ENCODE measurements around the gene RAPSN. TPM values are rescaled to one million over a fixed set of nuclear protein-coding genes. Genes with fewer than 3 reads are reported as not detected.
A peak's percentile ranks its signal among the peaks of the same experiment; 100 is the strongest.

RAPSN gene
- total and polyA plus RNA-seq, 2 donors (not counting 1 experiment from before 2014, with no cell fraction given), result 0.25 to 1.0 TPM

GRCh38 chr11:47392546-47393162 is 56.3 kb downstream of the RAPSN start:
- H4K20me1 ChIP-seq (ENCODE audit: control insufficient read depth, insufficient read depth, low read length, poor library complexity, severe bottlenecking), result no peaks in the 10 kb centered on the region
- TF ChIP-seq, protein P1, sequence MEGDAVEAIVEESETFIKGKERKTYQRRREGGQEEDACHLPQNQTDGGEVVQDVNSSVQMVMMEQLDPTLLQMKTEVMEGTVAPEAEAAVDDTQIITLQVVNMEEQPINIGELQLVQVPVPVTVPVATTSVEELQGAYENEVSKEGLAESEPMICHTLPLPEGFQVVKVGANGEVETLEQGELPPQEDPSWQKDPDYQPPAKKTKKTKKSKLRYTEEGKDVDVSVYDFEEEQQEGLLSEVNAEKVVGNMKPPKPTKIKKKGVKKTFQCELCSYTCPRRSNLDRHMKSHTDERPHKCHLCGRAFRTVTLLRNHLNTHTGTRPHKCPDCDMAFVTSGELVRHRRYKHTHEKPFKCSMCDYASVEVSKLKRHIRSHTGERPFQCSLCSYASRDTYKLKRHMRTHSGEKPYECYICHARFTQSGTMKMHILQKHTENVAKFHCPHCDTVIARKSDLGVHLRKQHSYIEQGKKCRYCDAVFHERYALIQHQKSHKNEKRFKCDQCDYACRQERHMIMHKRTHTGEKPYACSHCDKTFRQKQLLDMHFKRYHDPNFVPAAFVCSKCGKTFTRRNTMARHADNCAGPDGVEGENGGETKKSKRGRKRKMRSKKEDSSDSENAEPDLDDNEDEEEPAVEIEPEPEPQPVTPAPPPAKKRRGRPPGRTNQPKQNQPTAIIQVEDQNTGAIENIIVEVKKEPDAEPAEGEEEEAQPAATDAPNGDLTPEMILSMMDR (IDR thresholded peaks at IDR 0.05), result no peak
- ATAC-seq (ENCODE audit: low read depth) (no peak), DNase-seq (peak; percentile 2)
- WGBS (ENCODE audit: insufficient coverage), result 72% methylated on average over 13 of the region's 14 CpGs
- H3K4me3 Mint-ChIP-seq, result peak overlapping the region; percentile 34
- H3K4me1 Mint-ChIP-seq, result peaks cover 60% of the 10 kb centered on the region
- peak overlapping the region; percentile 81 for H3K4me2 ChIP-seq (replicated peaks; ENCODE audit: low read depth, low read length, poor library complexity, severe bottlenecking)
- H3K9ac ChIP-seq (ENCODE audit: low read length), result no peak overlapping the region
- peaks cover 43 to 67% of the 10 kb centered on the region in 2 donors for H3K4me1 ChIP-seq (ENCODE audit: control insufficient read depth in 2 of 2, insufficient read depth in 2 of 2, low read length in 2 of 2)
- ChIA-PET POLR2A (interaction anchor here (0.7 to 4.1 kb wide), 6 partner anchors 8 to 212 kb away, joined by 3 to 39 read pairs (median 6); partner anchors contain the start of genes DDB2 and SPI1), CTCF (interaction anchor here (0.9 to 5.7 kb wide), 8 partner anchors 10 to 19 kb away, joined by 4 to 72 read pairs (median 6); partner anchors contain the start of gene SPI1)
- H3K36me3 ChIP-seq (replicated peaks in 1 of 2; ENCODE audit: control extremely low read depth in 1 of 2, control insufficient read depth in 1 of 2, extremely low read depth in 1 of 2, insufficient read depth in 2 of 2, low read length in 1 of 2), result no peaks in the 10 kb centered on the region
- H3K27me3 ChIP-seq (replicated peaks in 1 of 4; ENCODE audit: control extremely low read depth in 1 of 4, control insufficient read depth in 3 of 4, insufficient read depth in 4 of 4, low read length in 3 of 4), result no peaks in the 10 kb centered on the region
- intact Hi-C loops (cut with micrococcal nuclease), result no loop called here
- no peak overlapping the region for H3K4me3 ChIP-seq (ENCODE audit: control extremely low read depth in 1 of 5, extremely low read depth in 1 of 5, insufficient read depth in 1 of 5, low read depth in 2 of 5, low read length in 4 of 5)
- H3K9me3 ChIP-seq (ENCODE audit: control extremely low read depth in 1 of 3, control insufficient read depth in 2 of 3, insufficient read depth in 1 of 3, low read length in 2 of 3), result no peaks in the 10 kb centered on the region
- no peak overlapping the region for H3K27ac ChIP-seq (ENCODE audit: low read length in 2 of 2)
- peak overlapping the region; percentile 98 for H3K27ac Mint-ChIP-seq
- H3K79me2 ChIP-seq (ENCODE audit: control insufficient read depth, insufficient read depth, low read length), result peaks cover 34% of the 10 kb centered on the region
- no peaks in the 10 kb centered on the region for H3K27me3 Mint-ChIP-seq
- no peaks in the 10 kb centered on the region for H3K9me3 Mint-ChIP-seq (ENCODE audit: insufficient read depth)
- H2AFZ ChIP-seq (ENCODE audit: insufficient read depth, low read depth, low read length, poor library complexity, severe bottlenecking), result no peak overlapping the region

- Histone ChIP-seq H3K4me2 (replicated peaks; ENCODE audit: low read depth, low read length, poor library complexity, severe bottlenecking) (no peak overlapping the region), H3K27me3 (replicated peaks in 1 of 4; ENCODE audit: control extremely low read depth in 1 of 4, control insufficient read depth in 3 of 4, insufficient read depth in 4 of 4, low read length in 3 of 4) (no peaks in the 10 kb centered on the region), H3K79me2 (ENCODE audit: control insufficient read depth, insufficient read depth, low read length) (peaks cover 34% of the 10 kb centered on the region), H4K20me1 (ENCODE audit: control insufficient read depth, insufficient read depth, low read length, poor library complexity, severe bottlenecking) (no peaks in the 10 kb centered on the region), H3K27ac (ENCODE audit: low read length in 2 of 2) (no peak overlapping the region), H3K4me3 (ENCODE audit: control extremely low read depth in 1 of 5, extremely low read depth in 1 of 5, insufficient read depth in 1 of 5, low read depth in 2 of 5, low read length in 4 of 5) (no peak overlapping the region), H3K9me3 (ENCODE audit: control extremely low read depth in 1 of 3, control insufficient read depth in 2 of 3, insufficient read depth in 1 of 3, low read length in 2 of 3) (no peaks in the 10 kb centered on the region), H3K36me3 (replicated peaks in 1 of 2; ENCODE audit: control extremely low read depth in 1 of 2, control insufficient read depth in 1 of 2, extremely low read depth in 1 of 2, insufficient read depth in 2 of 2, low read length in 1 of 2) (no peaks in the 10 kb centered on the region), H3K9ac (ENCODE audit: low read length) (no peak overlapping the region), H2AFZ (ENCODE audit: insufficient read depth, low read depth, low read length, poor library complexity, severe bottlenecking) (no peak overlapping the region), H3K4me1 (ENCODE audit: control insufficient read depth in 2 of 2, insufficient read depth in 2 of 2, low read length in 2 of 2) (peaks cover 43 to 67% of the 10 kb centered on the region in 2 donors)
- peaks cover 57% of the 10 kb centered on the region for H3K4me1 Mint-ChIP-seq
- 97% methylated on average over 14 of the region's 16 CpGs for WGBS (ENCODE audit: insufficient coverage)
- TF ChIP-seq, protein P1 (IDR thresholded peaks at IDR 0.05), result no peak
- no peak for TF ChIP-seq EZH2 (IDR thresholded peaks at IDR 0.05; ENCODE audit: borderline replicate concordance, insufficient read depth, low read depth, low read length, poor library complexity, severe bottlenecking)
- no peaks in the 10 kb centered on the region for H3K9me3 Mint-ChIP-seq (ENCODE audit: insufficient read depth)
- intact Hi-C loops (cut with micrococcal nuclease), result no loop called here
- ATAC-seq (ENCODE audit: low read depth) (no peak), DNase-seq (peak; percentile 19)
- CTCF ChIA-PET, result interaction anchor here (1.4 to 5.7 kb wide), 5 partner anchors 13 to 20 kb away, joined by 4 to 72 read pairs (median 10); partner anchors contain the start of gene SPI1
- H3K4me3 Mint-ChIP-seq, result no peak overlapping the region
- H3K27me3 Mint-ChIP-seq, result no peaks in the 10 kb centered on the region
- POLR2A ChIA-PET, result interaction anchor here (0.6 to 4.1 kb wide), 5 partner anchors 9 to 211 kb away, joined by 3 to 39 read pairs (median 6); partner anchors contain the start of gene SPI1
- peak overlapping the region; percentile 98 for H3K27ac Mint-ChIP-seq
These were observed 57.1 kb downstream of the RAPSN start for GRCh38 chr11:47391711-47392432.
